ENCODE results near the gene TSPO. TPM values are rescaled to one million over a fixed set of nuclear protein-coding genes. Genes with fewer than 3 reads are reported as not detected.

TSPO gene
- total RNA-seq, 1 donor from 2014 or later, result 124 TPM

DNA sequence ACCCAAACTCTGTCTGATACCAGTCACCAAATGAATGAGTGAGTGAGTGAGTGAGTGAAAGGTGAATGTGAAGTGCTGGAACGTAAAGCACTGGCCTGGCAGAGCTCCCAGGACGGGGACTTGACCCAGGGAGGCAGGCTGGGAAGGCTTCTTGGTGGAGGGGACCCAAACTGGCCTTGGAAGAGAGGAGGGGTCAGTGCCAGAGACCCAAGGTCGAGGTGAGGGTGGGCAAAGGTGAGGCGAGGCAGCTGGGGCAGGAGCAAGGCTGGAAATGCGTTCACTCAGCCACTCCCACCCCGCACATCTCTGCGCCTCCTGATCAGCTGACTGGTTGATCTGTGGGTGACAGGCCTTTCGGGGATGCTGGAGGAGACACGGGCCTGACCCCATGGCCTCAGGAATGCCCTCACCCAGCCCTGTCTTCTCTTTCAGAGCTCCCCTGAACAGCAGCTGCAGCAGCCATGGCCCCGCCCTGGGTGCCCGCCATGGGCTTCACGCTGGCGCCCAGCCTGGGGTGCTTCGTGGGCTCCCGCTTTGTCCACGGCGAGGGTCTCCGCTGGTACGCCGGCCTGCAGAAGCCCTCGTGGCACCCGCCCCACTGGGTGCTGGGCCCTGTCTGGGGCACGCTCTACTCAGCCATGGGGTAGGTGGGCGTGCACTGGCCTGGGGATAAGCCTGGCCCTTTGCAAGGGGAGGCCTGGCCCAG lies 7.6 kb downstream of the TSPO start:
- Mint-ChIP-seq H3K9me3 (ENCODE audit: unreplicated experiment) (no peaks in the 10 kb centered on the region), H3K36me3 (ENCODE audit: low read depth, unreplicated experiment) (peaks cover 2% of the 10 kb centered on the region), H3K27me3 (ENCODE audit: low read depth, unreplicated experiment) (no peaks in the 10 kb centered on the region), H3K4me1 (ENCODE audit: low read depth, unreplicated experiment) (peaks cover under 1% of the 10 kb centered on the region), H3K4me3 (ENCODE audit: unreplicated experiment) (no peak overlapping the region), H3K27ac (ENCODE audit: unreplicated experiment) (no peak overlapping the region)
- no peak overlapping the region for H3K4me3 ChIP-seq (ENCODE audit: insufficient read depth, low read depth, low read length)
- no peaks in the 10 kb centered on the region for H3K4me1 ChIP-seq (ENCODE audit: insufficient read depth, low read length)
- H3K36me3 ChIP-seq (ENCODE audit: insufficient read depth, low read length), result peaks cover 4% of the 10 kb centered on the region
- H3K27ac ChIP-seq (ENCODE audit: low read depth, low read length), result no peak overlapping the region
- H3K9ac ChIP-seq (ENCODE audit: low read length), result no peak overlapping the region
- TF ChIP-seq, protein P1, sequence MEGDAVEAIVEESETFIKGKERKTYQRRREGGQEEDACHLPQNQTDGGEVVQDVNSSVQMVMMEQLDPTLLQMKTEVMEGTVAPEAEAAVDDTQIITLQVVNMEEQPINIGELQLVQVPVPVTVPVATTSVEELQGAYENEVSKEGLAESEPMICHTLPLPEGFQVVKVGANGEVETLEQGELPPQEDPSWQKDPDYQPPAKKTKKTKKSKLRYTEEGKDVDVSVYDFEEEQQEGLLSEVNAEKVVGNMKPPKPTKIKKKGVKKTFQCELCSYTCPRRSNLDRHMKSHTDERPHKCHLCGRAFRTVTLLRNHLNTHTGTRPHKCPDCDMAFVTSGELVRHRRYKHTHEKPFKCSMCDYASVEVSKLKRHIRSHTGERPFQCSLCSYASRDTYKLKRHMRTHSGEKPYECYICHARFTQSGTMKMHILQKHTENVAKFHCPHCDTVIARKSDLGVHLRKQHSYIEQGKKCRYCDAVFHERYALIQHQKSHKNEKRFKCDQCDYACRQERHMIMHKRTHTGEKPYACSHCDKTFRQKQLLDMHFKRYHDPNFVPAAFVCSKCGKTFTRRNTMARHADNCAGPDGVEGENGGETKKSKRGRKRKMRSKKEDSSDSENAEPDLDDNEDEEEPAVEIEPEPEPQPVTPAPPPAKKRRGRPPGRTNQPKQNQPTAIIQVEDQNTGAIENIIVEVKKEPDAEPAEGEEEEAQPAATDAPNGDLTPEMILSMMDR (IDR thresholded peaks at IDR 0.05; ENCODE audit: insufficient read depth, low read depth, low read length), result no peak
- no peak for TF ChIP-seq EZH2 (IDR thresholded peaks at IDR 0.05; ENCODE audit: insufficient read depth, low read length)
- H2AFZ ChIP-seq (ENCODE audit: low read depth, low read length), result no peak overlapping the region
- H3K4me2 ChIP-seq (ENCODE audit: low read length), result no peak overlapping the region
- no peak for FAIRE-seq
- no peak for DNase-seq (ENCODE audit: low read depth)
- H3K9me3 ChIP-seq (ENCODE audit: insufficient read depth, low read depth, low read length), result no peaks in the 10 kb centered on the region
- H4K20me1 ChIP-seq (ENCODE audit: insufficient read depth, low read length), result peaks cover 82% of the 10 kb centered on the region
- H3K79me2 ChIP-seq (ENCODE audit: insufficient read depth, low read length), result peaks cover 59% of the 10 kb centered on the region
- no peaks in the 10 kb centered on the region for H3K27me3 ChIP-seq (ENCODE audit: insufficient read depth, low read length)

DNA sequence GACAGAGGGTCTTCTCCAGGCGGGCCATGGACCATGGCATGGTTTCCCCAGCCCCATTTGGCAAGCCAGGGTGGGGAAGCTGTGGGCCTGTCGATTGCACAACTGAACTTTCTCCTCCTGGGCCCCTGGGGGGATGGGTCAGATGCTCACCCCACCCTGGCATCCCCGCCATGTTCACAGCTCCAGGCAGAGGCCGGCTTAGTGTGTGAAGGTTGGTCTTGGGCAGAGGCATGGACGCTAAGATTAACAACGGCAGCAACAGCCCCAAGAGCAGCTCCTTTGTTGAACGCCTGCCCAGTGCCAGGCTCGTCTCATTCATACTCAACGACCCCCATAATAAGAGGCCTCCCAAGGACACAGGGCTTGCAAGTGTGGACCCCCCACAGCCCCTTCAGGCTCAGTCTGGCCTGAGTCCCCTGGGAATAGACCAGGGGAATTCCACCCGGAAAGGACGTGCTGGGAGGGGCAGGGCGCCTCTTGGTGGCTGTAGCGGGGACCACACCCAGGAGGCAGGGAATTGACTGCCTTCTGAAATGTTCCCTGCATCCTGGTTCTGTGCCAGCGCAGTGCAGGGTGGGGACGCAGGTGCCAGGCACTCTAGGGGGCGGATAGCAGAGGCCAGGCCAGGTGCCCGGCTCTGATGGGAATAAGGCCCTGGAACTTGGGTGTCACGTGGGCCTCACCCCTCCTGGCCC lies 8.3 kb downstream of the TSPO start:
- Histone ChIP-seq H4K20me1 (ENCODE audit: insufficient read depth, low read length) (peaks cover 83% of the 10 kb centered on the region), H3K9ac (ENCODE audit: low read length) (no peak overlapping the region), H3K79me2 (ENCODE audit: insufficient read depth, low read length) (peaks cover 52% of the 10 kb centered on the region), H3K4me2 (ENCODE audit: low read length) (no peak overlapping the region), H2AFZ (ENCODE audit: low read depth, low read length) (no peak overlapping the region), H3K27me3 (ENCODE audit: insufficient read depth, low read length) (no peaks in the 10 kb centered on the region), H3K27ac (ENCODE audit: low read depth, low read length) (no peak overlapping the region), H3K4me1 (ENCODE audit: insufficient read depth, low read length) (no peaks in the 10 kb centered on the region), H3K9me3 (ENCODE audit: insufficient read depth, low read depth, low read length) (no peaks in the 10 kb centered on the region), H3K4me3 (ENCODE audit: insufficient read depth, low read depth, low read length) (no peak overlapping the region), H3K36me3 (ENCODE audit: insufficient read depth, low read length) (peaks cover 4% of the 10 kb centered on the region)
- no peak for DNase-seq (ENCODE audit: low read depth)
- Mint-ChIP-seq H3K9me3 (ENCODE audit: unreplicated experiment) (no peaks in the 10 kb centered on the region), H3K4me1 (ENCODE audit: low read depth, unreplicated experiment) (no peaks in the 10 kb centered on the region), H3K27me3 (ENCODE audit: low read depth, unreplicated experiment) (no peaks in the 10 kb centered on the region), H3K36me3 (ENCODE audit: low read depth, unreplicated experiment) (peaks cover 2% of the 10 kb centered on the region), H3K4me3 (ENCODE audit: unreplicated experiment) (no peak overlapping the region), H3K27ac (ENCODE audit: unreplicated experiment) (no peak overlapping the region)
- TF ChIP-seq EZH2 (IDR thresholded peaks at IDR 0.05; ENCODE audit: insufficient read depth, low read length), result no peak
- TF ChIP-seq, protein P1 (IDR thresholded peaks at IDR 0.05; ENCODE audit: insufficient read depth, low read depth, low read length), result peak; percentile 16
- no peak for FAIRE-seq
